Measurements from ENCODE around the gene CETP. TPM values are rescaled to one million over a fixed set of nuclear protein-coding genes. Genes with fewer than 3 reads are reported as not detected.

CETP gene, protein sequence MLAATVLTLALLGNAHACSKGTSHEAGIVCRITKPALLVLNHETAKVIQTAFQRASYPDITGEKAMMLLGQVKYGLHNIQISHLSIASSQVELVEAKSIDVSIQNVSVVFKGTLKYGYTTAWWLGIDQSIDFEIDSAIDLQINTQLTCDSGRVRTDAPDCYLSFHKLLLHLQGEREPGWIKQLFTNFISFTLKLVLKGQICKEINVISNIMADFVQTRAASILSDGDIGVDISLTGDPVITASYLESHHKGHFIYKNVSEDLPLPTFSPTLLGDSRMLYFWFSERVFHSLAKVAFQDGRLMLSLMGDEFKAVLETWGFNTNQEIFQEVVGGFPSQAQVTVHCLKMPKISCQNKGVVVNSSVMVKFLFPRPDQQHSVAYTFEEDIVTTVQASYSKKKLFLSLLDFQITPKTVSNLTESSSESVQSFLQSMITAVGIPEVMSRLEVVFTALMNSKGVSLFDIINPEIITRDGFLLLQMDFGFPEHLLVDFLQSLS
- total RNA-seq (2014; rRNA removed; shearing (Covaris generic)) = not detected in 2 replicates

DNA sequence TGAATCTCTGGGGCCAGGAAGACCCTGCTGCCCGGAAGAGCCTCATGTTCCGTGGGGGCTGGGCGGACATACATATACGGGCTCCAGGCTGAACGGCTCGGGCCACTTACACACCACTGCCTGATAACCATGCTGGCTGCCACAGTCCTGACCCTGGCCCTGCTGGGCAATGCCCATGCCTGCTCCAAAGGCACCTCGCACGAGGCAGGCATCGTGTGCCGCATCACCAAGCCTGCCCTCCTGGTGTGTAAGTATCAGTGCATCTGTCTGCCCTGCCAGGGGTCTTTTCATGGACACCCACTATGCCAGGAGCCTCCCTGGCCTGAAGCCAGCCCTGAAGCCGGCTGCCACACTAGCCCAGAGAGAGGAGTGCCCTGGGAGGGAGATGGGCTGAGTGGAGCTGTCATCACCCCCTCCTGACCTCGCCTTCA, at the start of gene CETP:
CETP (plus strand) TSS at position 100 of the 431 bp plus-strand sequence; CDS start at position 130, 30 bp downstream.

DNA sequence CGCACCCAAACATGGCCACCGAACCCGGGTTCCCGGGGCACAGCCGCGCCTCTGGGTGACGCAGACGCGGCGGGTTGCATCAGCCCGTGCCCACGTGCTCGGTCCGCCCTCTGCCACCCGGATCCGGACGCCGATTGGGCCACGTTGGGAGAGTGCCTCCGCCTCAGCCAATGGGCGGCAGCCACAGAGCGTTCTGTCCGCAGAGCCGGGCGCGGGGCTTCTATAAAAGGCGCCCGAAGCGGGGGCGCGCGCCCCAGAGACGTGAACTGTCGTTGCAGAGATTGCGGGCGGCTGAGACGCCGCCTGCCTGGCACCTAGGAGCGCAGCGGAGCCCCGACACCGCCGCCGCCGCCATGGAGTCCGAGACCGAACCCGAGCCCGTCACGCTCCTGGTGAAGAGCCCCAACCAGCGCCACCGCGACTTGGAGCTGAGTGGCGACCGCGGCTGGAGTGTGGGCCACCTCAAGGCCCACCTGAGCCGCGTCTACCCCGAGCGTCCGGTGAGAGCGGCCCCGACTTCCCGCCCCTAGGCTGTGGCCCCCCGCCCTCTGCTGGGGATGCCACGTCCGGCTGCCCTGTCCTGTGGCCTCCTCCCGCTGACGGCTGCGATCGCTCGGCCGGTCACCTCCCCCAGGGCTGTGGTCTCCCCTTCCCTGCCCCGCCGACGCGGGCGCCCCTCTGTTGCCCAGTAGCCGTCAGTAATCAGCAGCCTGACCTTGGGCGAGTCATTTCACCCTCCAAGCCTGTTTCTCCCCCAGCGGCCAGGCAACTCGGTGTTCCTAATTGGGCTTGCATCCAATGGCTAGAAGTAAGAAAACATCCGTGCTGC, 29.6 kb upstream of the CETP start, which contains the start of gene HERPUD1:
HERPUD1 (plus strand) TSS at position 251 of the 829 bp plus-strand sequence; CDS start at position 354, 103 bp downstream.

DNA sequence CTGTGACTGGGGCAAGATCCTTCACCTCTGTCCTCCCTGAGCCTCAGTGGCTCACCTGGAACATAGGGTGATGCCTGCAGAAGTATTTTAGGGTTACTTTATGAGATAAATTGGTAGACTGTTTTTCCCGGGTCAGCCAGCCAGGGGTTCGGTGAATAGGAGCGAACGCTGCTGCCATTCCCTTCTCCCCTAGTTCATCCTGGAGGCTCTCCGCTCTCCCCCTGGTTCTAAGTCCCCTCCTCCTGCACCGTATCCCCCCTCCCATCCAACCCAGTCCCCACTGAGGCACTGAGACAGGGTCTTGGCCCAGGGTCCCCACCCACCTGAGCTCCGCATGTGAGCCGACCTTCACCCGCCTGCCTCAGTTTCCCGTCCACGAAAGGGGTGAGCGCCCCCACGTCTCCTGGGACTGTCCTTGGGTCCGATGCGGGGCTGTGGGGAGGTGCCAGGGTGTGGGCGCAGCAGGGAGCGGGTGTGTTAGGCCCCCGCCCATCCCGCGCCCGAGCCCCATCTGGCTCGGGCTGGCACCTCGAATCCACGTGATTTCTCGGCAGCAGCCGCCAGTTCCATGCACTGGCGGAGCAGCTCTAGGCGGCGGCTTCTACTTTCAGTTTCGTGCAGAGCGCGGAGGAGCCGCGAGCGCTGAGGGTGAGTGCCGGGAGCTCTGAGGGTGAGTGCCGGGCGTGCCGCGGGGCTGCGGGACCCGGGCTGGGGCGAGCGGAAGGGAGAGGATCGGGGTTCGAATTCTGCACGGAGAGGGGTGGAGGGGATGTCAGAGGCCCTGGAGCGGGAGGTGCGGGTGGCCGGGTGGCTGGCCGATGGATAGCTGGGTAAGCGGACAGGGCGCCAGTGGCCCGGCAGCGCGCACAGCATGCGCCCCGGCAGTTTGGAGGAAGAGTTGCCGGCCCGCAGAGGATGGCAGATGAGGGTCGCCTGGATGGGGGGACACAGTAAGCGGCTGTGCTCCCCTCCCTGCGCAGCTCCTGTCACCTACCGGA, 27.5 kb downstream of the CETP start, which contains the start of gene NLRC5:
NLRC5 (plus strand) TSS at position 610 of the 998 bp plus-strand sequence. CDS start 31,156 bp downstream, outside the sequence.

Other genes with a start within 250 kb of the CETP start
- gene NUP93, start 231.8 kb upstream of the CETP start, total RNA-seq (2014; rRNA removed; shearing (Covaris generic)) = 78.4 and 89.5 TPM in 2 replicates
- not detected in 2 replicates for gene SLC12A3, start 96.7 kb upstream of the CETP start, total RNA-seq (2014; rRNA removed; shearing (Covaris generic))
- 69.7 and 74.6 TPM in 2 replicates for gene HERPUD1, start 29.8 kb upstream of the CETP start, total RNA-seq (2014; rRNA removed; shearing (Covaris generic))
- gene NLRC5, start 27.6 kb downstream of the CETP start, total RNA-seq (2014; rRNA removed; shearing (Covaris generic)) = 10.0 and 14.2 TPM in 2 replicates
- gene CPNE2, start 130.6 kb downstream of the CETP start, total RNA-seq (2014; rRNA removed; shearing (Covaris generic)) = 11.0 and 17.9 TPM in 2 replicates
- gene PSME3IP1, start 224.1 kb downstream of the CETP start, total RNA-seq (2014; rRNA removed; shearing (Covaris generic)) = 106 and 115 TPM in 2 replicates
- gene RSPRY1, start 224.4 kb downstream of the CETP start, total RNA-seq (2014; rRNA removed; shearing (Covaris generic)) = 18.3 and 19.3 TPM in 2 replicates